NCI-H748 treated with DMSO at 0.1 percent for 48 hours (cell line): Measurements from ENCODE around the gene FXR2.

Experiments
- DNase-seq: peaks from one replicate; lab custom pipeline; 2025; lab: John Stamatoyannopoulos, UW

Gene FXR2

DNA sequence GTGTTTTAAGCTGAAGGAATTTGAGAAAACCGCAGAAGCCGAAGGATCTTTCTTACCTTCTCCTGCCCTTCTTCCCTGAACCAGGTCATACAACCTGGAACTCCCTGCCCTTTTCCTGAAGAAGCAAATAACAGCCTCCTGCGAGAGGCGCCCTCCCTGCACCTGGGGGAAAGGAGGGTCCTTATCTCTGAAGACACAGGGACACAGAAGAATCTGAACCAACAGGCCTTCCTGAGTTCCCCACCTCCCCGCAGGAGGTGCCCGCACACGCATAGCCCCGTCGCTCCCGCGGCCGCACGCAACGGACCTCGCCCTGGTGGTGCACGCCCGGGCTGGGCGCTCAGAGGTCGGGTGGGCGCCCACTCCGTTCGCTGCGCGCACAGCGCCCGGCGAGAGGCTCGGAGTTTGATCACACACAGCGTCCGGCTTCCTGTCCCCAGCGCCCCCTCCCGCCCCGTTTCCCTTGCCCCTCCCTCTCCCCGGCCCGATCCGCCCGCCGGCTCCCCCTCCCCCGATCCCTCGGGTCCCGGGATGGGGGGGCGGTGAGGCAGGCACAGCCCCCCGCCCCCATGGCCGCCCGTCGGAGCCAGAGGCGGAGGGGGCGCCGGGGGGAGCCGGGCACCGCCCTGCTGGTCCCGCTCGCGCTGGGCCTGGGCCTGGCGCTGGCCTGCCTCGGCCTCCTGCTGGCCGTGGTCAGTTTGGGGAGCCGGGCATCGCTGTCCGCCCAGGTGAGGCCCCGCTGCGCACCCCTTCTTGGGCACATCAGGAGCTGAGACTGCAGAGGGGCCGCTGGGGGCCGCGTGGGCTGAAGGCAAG, 65.9 kb downstream of the FXR2 start, which contains the start of gene TNFSF12:
TNFSF12 (plus strand) TSS at position 474 of the 816 bp plus-strand sequence; CDS start at position 570, 96 bp downstream.
- no peak for DNase-seq

DNA sequence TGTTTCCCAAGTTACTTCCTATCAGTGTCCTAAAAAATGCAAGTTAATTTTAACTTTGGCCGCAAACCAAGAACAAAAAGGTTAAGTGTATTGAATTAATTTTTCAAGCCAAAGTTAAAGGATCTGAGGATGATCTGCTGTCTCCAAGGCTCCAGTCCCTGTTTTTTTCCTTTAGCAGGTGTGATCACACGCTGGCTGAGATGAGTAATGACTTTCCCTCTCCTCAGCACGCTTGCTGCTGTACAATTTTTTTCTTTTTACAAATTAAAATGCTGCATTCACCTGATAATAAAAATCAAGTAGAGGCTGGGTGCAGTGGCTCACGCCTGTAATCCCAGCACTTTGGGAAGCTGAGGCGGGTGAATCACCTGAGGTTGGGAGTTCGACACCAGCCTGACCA, 69.8 kb downstream of the FXR2 start:
- no peak for DNase-seq
